KMS-11 (cell line): ENCODE data around the gene SCFD2.

ENCODE experiments used
- H2AFZ ChIP-seq: fragments of 200-600 bp; sonication (generic); 2 replicates; pipeline ENCODE4 v1.6.1; 2016; ENCODE audit warnings: antibody characterized with exemption, mixed run types, low read depth
- H3K27ac ChIP-seq: fragments of 200-600 bp; sonication (generic); 2 replicates; pipeline ENCODE4 v1.6.1; 2016; ENCODE audit warnings: mild to moderate bottlenecking, mixed run types
- H3K27me3 ChIP-seq: fragments of 200-600 bp; sonication (generic); 2 replicates; pipeline ENCODE4 v1.6.1; 2017; ENCODE audit warnings: mild to moderate bottlenecking, low read depth, mixed run types, moderate library complexity; ENCODE audit not compliant: insufficient read depth
- H3K36me3 ChIP-seq: fragments of 200-600 bp; sonication (generic); 2 replicates; pipeline ENCODE4 v1.6.1; 2017; ENCODE audit warnings: mild to moderate bottlenecking, mixed run types; ENCODE audit not compliant: insufficient read depth
- H3K4me1 ChIP-seq: fragments of 200-600 bp; sonication (generic); 2 replicates; pipeline ENCODE4 v1.6.1; 2016; ENCODE audit warnings: mild to moderate bottlenecking, low read depth, mixed run types; ENCODE audit not compliant: poor library complexity, severe bottlenecking
- H3K4me2 ChIP-seq: fragments of 200-600 bp; sonication (generic); 2 replicates; pipeline ENCODE4 v1.7.0; 2016; ENCODE audit warnings: mild to moderate bottlenecking, mixed run types
- H3K4me3 ChIP-seq: fragments of 200-600 bp; sonication (generic); IDR thresholded peaks from 2 replicates; pipeline ENCODE4 v1.6.1; 2017; ENCODE audit warnings: low read depth, low read length, mixed read lengths; ENCODE audit not compliant: insufficient read depth
- H3K79me2 ChIP-seq: fragments of 200-600 bp; sonication (generic); 2 replicates; pipeline ENCODE4 v1.6.1; 2016; ENCODE audit warnings: low read depth, mixed run types; ENCODE audit not compliant: insufficient read depth
- H3K9ac ChIP-seq: fragments of 200-600 bp; sonication (generic); 2 replicates; pipeline ENCODE4 v1.6.1; 2016; ENCODE audit warnings: mild to moderate bottlenecking, mixed run types
- H4K20me1 ChIP-seq: fragments of 200-600 bp; sonication (generic); 2 replicates; pipeline ENCODE4 v1.6.1; 2016; ENCODE audit warnings: mild to moderate bottlenecking, mixed run types; ENCODE audit not compliant: insufficient read depth
- TF ChIP-seq, protein P1 (sequence below): fragments of 200-600 bp; sonication (generic); conservative IDR thresholded peaks from 2 replicates; pipeline ENCODE4 v1.6.1; 2017; ENCODE audit warnings: low read depth, mild to moderate bottlenecking, antibody characterized with exemption, low read length, moderate library complexity, mixed read lengths

SCFD2 gene

DNA sequence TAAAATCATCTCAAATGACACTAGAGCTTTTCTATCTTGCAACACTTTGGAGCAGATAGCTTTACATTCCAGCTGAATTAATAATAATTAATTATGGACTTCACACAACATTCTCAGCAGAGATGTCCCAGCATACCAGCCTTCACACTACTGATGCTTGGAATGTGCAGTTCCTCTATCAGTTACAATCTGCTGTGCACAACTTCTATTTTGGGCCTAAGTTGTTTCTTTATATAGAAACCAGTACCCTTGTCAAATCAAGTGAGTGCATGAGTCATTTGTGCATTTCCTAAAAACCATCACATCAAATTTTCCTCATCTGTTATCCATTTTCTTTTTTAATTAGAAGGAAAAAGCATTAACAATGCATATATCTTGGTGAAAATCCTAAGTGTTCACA, 512.5 kb downstream of the SCFD2 start:
- H3K27me3 ChIP-seq: no peaks in the 10 kb centered on the region
- no peak overlapping the region for H3K4me3 ChIP-seq
- H3K4me1 ChIP-seq: peaks cover 8% of the 10 kb centered on the region
- no peak overlapping the region for H3K9ac ChIP-seq
- H3K79me2 ChIP-seq: no peaks in the 10 kb centered on the region
- no peaks in the 10 kb centered on the region for H3K36me3 ChIP-seq
- no peak overlapping the region for H3K27ac ChIP-seq
- H2AFZ ChIP-seq: no peak overlapping the region
- no peak overlapping the region; the same call in 1 of the 2 replicates for H3K4me2 ChIP-seq
- H4K20me1 ChIP-seq: no peaks in the 10 kb centered on the region
- TF ChIP-seq, protein P1, sequence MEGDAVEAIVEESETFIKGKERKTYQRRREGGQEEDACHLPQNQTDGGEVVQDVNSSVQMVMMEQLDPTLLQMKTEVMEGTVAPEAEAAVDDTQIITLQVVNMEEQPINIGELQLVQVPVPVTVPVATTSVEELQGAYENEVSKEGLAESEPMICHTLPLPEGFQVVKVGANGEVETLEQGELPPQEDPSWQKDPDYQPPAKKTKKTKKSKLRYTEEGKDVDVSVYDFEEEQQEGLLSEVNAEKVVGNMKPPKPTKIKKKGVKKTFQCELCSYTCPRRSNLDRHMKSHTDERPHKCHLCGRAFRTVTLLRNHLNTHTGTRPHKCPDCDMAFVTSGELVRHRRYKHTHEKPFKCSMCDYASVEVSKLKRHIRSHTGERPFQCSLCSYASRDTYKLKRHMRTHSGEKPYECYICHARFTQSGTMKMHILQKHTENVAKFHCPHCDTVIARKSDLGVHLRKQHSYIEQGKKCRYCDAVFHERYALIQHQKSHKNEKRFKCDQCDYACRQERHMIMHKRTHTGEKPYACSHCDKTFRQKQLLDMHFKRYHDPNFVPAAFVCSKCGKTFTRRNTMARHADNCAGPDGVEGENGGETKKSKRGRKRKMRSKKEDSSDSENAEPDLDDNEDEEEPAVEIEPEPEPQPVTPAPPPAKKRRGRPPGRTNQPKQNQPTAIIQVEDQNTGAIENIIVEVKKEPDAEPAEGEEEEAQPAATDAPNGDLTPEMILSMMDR: no peak

DNA sequence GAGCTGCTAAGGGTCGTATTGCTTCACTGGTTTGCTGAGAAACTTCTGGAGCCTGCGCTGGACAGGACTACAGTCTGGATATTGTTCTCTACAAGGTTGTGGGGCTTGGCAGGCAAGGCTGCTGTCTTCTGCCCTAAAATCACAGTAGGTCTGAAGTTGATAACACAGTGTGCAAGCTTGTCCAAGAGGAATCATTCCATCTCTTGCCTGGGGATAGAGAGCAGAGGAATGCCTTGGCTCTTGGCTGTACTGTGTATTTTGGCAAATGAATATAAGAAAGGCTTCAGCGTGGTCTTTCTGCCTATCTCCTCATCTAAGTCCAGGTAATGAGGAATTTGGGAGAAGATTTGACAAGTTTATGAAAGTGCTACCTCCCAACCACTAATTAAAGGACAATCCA, 513.1 kb downstream of the SCFD2 start:
- Histone ChIP-seq H4K20me1 (no peaks in the 10 kb centered on the region), H3K36me3 (no peaks in the 10 kb centered on the region), H3K9ac (no peak overlapping the region), H3K4me2 (no peak overlapping the region), H3K4me1 (peaks cover 8% of the 10 kb centered on the region), H3K27ac (no peak overlapping the region), H3K27me3 (no peaks in the 10 kb centered on the region), H3K4me3 (no peak overlapping the region), H3K79me2 (no peaks in the 10 kb centered on the region), H2AFZ (no peak overlapping the region)
- TF ChIP-seq, protein P1: no peak

DNA sequence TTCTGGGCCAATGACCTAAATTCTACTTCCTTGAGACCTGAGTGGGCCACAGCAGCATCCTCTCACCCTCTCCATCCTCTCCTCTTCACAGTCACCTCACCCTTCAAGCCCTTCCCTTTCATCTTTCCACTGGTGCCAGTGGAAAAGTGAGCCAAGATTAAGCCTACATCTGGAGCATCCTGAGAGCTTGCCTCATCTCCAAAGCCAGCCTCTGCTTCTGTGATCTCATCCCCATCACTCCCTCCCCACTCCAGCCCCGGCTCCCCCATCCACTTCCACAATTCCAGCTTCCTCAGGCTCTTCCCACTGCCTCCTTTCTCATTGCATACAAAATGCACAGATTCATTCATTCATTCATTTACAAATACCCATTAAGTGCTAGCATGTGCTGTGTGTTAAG, 513.8 kb downstream of the SCFD2 start:
- Histone ChIP-seq H4K20me1 (no peaks in the 10 kb centered on the region), H2AFZ (no peak overlapping the region), H3K9ac (no peak overlapping the region), H3K79me2 (no peaks in the 10 kb centered on the region), H3K36me3 (no peaks in the 10 kb centered on the region), H3K4me1 (peaks cover 8% of the 10 kb centered on the region), H3K27ac (no peak overlapping the region), H3K4me3 (no peak overlapping the region), H3K4me2 (no peak overlapping the region), H3K27me3 (no peaks in the 10 kb centered on the region)
- TF ChIP-seq, protein P1: no peak

DNA sequence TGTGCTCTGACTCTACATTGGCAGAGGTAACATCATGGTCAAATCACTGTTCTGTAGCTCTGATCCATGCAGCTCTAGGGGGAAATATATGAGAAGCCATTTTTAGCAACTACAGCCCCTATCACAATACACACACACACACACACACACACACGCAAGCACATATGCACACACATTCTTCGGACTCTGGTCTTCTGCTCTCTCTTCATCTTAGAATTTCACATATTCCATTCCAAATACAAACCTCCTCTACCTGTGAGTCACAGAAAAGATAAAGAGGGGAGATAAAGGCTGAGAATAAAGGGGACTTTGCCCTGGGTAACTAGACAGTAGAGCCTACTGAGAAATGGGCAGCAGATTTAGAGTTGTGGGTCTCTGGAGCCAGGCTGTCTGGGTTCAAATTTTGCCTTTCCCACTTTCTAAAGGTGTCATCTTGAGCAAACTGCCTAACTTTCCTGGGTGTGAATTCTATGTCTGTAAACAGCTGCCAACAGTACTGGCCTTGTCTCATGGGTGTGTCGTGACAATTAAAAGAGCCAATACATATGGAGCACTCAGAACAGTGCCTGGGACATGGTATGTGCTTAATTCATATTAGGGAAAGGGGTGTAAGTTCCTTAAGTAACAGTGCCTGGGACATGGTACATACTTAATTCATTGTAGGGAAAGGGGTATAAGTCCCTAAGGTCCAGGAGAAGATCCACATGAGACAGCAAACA, 515.3 kb downstream of the SCFD2 start:
- no peaks in the 10 kb centered on the region for H3K36me3 ChIP-seq
- no peak overlapping the region for H3K9ac ChIP-seq
- TF ChIP-seq, protein P1: no peak
- H3K79me2 ChIP-seq: no peaks in the 10 kb centered on the region
- no peak overlapping the region for H3K4me3 ChIP-seq
- no peaks in the 10 kb centered on the region for H3K27me3 ChIP-seq
- no peak overlapping the region for H2AFZ ChIP-seq
- H3K27ac ChIP-seq: no peak overlapping the region
- no peak overlapping the region for H3K4me2 ChIP-seq
- peaks cover 8% of the 10 kb centered on the region for H3K4me1 ChIP-seq
- H4K20me1 ChIP-seq: no peaks in the 10 kb centered on the region
